Measurements from ENCODE around the gene CYB5B. TPM values are rescaled to one million over a fixed set of nuclear protein-coding genes. Genes with fewer than 3 reads are reported as not detected.
"Not testable (repeated sequence)": the region's sequence is repeated elsewhere in the genome, so short reads cannot be mapped to it uniquely, and the experiment has no call there.

The CYB5B gene
- total RNA-seq, 1 donor from 2014 or later: 27.1 TPM

DNA sequence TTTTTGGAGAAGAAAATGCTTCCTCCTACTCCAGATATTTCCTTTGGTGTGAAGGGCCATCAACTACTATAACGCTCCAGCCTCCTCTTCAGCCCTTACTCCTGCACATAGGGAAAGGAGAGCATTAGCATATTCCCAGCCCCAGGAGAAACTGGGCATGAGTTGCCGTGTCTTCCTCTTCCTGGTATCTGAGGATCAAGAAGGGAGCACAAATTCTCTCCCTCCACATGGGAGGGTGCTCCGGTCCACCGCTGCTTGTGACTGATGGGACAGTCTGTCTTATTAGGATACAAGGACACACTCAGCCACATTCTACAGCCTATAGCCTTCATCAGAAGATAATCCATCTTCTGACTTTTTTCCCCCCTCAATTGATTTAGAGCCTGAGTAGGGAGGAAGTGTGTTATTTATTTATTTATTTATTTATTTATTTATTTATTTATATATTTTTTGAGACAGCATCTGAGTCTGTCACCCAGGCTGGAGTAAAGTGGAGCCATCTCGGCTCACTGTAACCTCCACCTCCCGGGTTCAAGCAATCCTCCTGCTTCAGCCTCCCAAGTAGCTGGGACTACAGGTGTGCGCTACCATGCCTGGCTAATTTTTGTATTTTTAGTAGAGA is 16.6 kb upstream of the CYB5B start:
- DNase-seq (ENCODE audit: low spot score) (no peak), ATAC-seq (no peak)

DNA sequence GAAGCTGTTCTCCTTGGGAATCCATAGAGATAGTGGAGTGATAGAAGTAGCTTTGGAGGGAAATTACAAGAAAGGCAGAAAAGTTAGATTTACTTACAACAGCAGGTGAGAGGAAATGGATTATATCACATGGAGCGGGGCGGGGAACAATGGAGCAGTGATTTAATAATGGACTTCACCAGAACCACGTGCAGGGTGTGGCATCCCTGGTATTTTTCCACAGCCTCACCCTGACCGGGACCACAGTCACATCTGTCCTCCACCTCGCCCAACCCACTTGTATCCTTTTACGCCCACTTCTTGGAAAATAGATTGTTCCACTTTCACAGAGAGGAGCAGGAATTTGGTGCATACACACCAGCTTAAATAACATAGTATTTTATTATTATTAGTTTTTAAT is 15.9 kb upstream of the CYB5B start:
- ATAC-seq (no peak), DNase-seq (ENCODE audit: low spot score) (no peak)

DNA sequence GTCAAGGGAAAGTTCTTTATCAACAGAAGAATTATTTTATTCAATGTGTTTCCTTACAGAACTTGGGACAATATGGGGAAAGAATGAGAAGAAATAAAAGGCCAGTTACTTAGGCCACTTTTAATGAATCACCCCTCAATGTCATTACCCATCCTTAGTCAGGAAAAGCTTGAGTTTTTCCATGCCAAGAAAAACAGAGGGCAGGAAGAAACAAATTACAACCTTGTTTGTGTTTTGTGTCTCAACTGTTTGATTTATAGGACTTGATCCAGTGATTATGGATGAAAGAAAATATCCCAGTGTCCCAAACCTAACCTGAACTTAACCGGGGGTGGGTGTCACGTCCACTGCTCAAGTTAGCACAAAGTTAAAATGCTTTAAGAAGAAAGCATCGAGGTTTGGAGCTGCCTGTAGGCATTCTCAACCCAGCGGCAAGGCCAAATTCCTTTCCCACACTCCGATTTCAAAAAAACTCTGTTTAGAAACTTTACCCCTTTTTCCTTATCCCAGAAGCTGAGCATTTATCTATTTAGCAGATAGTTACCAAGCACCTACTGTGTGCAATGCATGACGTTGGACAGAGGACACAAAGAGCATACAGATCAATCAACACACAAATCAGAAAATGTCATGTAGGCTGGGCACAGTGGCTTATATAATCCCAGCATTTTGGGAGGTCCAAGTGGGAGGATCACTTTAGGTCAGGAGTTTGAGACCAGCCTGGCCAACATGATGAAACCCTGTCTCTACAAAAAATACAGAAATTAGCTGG is 14.0 kb upstream of the CYB5B start:
- ATAC-seq (no peak), DNase-seq (ENCODE audit: low spot score) (no peak)

DNA sequence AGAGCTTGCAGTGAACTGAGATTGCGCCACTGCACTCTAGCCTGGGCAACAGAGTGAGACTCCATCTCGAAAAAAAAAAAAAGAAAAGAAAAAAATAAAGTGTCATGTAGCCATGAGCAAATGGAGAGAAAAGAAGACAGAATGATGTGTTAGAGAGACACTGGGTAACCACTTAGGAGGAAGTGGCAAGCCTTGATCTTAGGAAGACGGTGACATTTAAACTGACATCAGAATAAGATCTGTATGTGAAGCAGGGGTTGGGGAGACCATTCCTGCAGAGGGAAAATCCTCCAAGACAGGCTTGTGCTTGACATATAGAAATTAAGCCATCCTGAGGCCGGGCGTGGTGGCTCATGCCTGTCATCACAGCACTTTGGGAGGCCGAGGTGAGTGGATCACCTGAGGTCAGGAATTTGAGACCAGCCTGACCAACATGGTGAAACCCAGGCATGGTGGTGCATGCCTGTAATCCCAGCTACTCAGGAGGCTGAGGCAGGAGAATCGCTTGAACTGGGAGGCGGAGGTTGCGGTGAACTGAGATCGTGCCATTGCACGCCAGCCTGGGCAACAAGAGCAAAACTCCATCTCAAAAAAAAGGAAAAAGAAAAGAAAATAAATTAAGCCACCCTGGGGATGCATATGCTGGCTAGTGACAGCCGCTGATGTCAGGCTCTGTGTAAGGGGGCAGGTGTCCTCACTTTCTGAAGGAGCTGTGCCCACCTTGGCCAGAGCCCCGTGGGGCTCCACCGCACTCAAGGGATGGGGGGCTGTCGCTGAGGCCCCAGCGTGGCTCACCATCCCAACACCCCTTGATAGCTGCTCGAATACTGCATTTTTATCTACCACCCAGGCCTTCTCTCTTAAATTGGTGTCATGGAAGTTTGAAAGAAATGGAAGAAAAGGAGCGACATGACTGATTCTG is 13.1 kb upstream of the CYB5B start:
- ATAC-seq (no peak), DNase-seq (ENCODE audit: low spot score) (no peak)

DNA sequence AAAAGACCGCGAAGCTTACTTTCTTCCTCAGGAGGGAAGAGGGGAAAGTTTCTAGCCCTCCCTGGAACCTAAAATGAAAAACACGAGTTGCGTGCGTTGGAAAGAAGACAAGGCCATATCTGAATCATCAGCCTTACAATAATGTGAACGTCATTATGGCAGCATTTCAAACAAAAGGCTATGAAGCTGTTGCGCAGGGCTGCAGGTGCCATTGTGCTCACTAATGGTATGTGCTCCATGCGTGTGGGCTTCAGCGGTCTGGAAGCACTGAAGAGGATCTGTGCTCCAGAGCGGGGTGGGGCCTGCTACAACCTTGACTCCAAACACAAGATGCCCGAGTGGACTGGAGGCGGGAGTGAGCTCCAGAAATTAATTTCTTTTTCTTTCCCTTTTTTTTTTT is 12.1 kb upstream of the CYB5B start:
- no peak for DNase-seq (ENCODE audit: low spot score)
- no peak for ATAC-seq

DNA sequence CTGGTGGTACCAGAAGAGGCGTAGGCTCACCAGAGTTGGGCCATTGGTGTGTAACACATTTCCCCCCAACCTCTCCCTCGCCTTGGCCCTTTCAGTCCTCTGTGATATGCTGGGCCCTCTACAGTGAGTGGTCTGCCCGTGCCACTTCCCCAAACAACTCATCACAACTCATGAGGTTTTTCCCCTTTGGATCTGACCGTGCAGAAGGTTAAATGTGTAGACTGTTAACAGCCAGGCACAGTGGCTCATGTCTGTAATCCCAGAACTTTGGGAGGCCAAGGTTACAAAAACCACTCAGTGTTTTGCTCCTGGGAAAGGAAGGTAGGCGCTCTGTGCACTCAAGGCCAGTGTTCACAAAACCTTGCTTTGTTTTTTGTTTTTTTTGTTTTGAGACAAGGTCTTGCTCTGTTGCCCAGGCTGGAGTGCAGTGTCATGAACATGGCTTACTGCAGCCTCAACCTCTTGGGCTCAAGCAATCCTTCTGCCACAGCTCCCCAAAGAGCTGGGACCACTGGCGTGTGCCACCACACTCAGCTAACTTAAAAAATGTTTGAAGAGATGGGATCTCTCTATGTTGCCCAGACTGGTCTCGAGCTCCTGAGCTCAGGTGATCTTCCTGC is 11.3 kb upstream of the CYB5B start:
- no peak for DNase-seq (ENCODE audit: low spot score)
- ATAC-seq: no peak

DNA sequence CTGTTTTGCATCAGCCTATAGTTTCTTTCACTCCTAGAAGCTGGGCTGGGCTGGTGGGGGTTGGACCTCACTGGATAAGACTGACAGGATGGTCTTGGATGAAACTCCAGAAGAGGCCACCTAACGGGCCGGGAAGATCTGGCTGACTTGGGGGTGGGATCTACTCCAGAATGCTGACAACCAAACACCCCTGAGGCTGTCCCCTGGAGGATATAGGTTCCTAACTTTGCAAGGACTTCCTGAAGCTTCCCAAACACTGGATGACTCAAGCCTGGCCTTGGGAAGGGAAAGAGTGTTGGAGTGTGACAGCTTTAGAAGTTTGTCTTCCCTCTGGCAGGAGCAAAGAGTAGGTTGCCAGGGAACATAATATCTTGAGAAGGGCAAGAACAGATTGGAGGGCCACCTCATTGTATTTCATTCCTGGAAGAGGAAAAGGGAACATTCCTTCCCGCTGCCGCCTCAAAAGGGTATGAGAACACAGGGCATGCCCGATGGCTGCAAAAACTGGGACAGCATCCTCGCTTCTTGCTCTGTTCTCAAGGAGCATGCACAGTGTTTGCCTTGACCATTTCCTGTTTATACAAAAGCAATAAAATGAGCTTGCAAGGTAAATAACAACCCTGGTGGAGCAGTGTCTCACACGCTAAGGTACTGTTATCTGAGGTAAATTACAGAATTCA is 6.8 kb upstream of the CYB5B start:
- ATAC-seq: no peak
- DNase-seq (ENCODE audit: low spot score): no peak

DNA sequence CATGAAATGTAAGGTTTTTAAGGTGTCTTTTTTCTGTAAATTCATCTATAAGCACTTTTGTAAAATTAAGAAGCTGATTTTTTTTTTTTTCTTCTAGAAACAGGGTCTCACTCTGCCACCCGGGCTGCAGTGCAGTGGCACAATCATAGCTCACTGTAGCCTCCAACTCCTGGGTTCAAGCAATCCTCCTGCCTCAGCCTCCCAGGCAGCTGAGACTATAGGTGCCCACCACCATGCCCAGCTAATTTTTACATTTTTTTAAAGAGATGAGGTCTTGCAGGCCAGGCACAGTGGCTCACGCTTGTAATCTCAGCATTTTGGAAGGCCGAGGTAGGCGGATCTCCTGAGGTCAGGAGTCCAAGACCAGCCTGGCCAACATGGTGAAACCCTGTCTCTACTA is 4.5 kb upstream of the CYB5B start:
- DNase-seq (ENCODE audit: low spot score) (no peak), ATAC-seq (no peak)

DNA sequence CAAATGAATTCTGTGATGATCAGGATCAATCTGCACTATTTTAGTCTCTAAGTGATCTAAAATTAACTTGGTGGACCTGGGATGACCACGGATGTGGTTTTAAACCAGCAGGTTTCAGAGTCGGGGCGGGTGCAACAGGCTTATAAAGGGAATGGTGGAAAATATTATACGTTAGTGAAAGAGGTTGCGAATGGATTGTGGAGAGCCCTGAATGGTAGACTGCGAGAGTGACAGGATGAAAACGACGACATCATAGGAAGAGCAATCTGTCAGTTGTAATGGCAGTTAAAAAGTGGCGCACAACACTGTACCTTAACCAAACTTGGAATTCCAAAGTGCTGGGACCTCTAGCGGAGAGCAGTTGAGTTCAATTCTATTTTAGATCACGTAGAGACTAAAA is 1.2 kb upstream of the CYB5B start:
- DNase-seq (ENCODE audit: low spot score) (no peak), ATAC-seq (no peak)

DNA sequence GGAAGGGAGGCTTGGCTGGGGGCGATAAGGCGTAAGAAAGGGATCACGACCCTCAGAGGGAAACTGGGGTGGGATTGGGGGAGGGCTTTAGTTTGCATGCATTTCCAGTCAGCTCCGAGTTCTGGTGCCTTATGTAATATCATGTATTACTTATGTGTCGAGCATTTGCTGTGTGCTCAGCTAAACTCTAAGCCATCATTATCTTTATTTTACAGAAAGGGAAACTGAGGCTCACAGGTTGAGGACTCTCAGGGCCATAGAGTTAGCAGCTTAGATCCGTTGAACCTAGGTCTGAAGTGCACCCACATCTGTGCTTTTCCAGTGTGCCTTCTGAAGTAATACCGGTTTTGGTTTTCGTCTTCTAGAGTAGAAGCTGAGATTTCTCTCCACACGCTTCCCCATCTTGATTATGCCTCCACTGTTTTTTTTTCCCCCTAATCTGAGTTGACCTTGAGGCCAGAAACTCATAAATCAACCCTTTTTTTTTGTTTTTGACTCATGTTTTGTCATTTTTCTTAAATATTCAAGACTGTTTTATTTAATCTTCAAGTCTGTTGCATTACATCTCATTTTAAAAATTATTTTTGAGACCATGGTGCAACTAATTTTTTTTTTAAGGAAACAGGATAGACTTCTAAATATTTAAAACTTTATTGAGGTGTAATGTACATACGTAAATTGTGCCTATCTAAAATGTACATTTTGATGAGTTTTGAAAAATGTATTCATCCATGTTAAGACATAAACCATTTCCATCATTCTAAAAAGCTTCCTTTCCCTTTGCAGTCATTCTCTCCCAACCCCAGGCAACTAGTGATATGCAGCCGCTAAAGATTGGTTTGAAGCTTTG is 741 bp downstream of the CYB5B start:
- DNase-seq (ENCODE audit: low spot score) (no peak), ATAC-seq (peak; percentile 17)

DNA sequence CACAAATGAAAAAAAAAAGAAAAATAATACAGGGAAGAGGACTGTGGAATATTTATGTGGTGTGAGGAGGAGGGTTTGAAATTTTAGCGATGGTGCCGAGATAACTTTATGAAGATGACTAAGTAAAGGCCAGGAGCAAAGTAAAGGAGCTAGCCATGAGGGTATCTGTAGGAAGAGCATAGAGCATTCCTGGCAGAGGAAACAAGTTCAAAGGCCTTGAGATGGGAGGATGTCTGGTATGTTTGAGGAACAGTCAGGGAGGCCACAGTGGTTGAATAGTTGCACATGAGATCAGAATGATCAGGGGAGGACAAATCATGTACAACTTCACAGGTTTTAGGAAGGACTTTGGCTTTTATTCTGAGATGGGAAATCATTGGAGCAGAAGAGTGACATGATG is 4.2 kb downstream of the CYB5B start:
- ATAC-seq (no peak), DNase-seq (ENCODE audit: low spot score) (no peak)

DNA sequence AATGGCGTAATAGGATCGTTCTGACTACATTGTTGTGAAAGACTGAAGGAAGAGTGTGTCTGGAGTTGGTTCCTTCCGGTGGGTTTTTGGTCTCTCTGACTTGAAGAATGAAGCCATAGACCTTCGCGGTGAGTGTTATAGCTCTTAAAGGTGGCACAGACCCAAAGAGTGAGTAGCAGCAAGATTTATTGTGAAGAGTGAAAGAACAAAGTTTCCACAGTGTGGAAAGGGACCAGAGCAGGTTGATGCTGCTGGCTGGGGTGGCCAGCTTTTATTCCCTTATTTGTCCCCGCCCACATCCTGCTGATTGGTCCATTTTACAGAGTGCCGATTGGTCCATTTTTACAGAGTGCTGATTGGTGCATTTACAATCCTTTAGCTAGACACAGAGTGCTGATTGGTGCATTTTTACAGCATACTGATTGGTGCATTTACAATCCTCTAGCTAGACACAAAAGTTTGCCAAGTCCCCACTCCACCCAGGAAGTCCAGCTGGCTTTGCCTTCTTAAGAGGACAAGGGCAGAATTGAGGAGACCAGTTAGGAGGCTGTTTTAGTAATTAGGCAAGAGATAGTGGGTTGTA is 4.7 kb downstream of the CYB5B start:
- ATAC-seq; DNase-seq (ENCODE audit: low spot score): not testable (repeated sequence)

DNA sequence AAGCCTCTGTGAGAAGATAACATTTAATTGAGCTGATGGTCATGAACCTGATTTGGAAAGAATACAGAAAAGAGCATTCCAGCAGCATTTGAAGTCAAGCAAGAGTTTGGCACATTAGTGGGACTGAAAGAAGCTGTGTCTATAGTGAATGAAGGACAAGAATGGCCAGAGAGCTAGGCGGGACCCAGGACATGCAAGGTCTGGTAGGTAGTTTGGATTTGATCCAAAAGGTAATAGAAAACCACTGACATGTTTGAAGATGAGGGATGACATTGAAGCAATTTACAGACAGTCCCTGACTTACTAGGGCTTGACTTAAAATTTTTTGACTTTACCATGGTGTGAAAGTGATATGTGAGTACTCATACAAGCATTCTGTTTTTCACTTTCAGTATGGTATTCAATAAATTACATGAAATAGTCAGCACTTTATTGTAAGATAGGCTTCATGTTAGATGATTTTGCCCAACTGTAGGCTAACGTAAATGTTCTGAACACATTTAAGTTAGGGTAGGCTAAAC is 7.6 kb downstream of the CYB5B start:
- ATAC-seq: no peak
- DNase-seq (ENCODE audit: low spot score): no peak

DNA sequence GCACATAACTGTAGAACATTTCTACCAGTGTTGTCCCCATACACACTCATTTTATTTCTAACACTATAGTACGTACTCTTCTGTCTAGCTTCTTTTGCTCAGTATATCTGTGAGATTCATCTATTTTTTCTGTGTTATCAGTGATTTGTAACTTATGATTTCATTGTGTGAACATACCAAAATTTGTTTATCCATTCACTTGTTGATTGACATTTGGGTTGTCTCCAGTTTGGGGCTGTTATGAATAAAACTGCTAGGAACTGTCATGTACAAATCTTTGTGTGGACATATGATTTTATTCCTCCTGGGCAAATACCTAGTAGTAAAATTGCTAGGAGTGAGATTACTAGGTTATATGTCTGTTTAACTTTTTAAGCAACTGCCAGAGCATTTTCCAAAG is 9.6 kb downstream of the CYB5B start:
- ATAC-seq (no peak), DNase-seq (ENCODE audit: low spot score) (no peak)

DNA sequence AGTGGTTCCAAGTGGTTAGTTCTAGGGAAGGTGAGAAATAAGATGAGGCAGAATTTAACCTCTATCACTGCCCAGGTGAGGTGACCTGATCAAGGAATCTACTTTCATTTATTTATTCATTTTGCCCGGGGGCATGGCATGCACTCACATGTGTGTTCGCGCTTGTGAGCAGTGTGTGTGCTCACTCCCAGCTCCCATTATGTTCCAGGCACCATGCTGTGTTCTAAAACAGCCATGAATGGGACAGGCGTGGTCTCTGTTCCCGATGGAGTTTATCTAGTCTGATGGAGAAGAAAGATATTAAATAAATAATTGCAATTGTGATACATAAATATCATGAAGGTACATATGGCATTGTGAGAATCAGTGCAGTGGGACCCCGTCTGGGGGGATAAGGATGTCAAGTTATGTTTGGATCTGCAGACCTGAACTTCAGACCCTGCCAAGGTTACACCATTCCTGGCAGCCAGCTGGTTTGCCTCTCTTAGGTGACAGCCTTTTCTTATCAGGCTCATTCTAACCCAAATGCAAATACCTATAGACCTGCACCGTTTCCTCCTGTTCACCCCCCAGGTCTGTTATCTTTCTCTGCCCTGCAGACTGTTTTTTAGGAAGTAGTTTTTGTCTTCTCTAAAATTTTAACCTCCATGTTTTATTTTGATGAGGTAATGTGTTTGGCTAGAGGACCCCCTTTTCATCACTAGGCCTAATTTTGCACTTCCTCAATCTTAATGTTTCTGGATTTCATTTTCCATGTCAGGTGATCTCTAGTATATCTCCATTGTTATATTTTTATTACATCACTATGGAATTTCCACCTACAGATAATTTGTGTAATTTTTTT is 11.8 kb downstream of the CYB5B start:
- ATAC-seq: peak; percentile 78
- no peak for DNase-seq (ENCODE audit: low spot score)

DNA sequence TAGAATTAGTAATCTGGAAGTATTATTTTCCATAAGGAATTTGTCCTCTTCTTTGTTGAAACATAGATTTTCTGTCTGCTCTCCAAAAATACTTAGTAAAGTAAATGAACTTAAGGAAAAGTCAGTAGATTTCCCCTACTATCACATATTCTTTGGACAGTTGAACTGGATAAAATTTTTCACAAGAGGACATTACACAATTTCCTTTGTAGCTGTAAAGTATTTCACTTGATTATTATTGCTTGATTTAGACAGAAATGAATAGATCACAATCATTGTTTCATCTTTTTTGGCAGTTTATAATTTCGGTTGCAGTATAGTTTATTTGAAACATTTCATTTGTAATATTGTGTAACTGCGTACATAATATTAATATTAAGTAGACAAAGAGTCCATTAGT is 12.5 kb downstream of the CYB5B start:
- ATAC-seq (no peak), DNase-seq (ENCODE audit: low spot score) (no peak)

DNA sequence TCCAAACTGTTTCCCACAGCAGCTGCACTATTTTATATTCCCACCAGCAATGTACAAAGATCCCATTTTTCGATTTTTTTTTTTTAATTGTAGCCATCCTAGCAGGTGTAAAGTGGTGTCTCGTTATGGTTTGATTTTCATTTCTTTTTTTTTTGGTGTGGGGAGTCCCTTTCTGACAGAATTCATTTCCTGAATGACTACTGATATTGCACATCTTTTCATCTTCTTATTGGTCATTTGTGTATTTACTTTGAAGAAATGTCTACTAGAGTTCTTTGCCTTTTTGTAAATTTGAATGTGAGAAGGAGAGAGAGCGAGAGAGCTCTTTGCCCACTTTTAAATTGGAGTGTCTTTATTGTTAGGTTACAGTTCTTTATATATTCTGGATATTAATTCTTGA is 14.0 kb downstream of the CYB5B start:
- no peak for ATAC-seq

DNA sequence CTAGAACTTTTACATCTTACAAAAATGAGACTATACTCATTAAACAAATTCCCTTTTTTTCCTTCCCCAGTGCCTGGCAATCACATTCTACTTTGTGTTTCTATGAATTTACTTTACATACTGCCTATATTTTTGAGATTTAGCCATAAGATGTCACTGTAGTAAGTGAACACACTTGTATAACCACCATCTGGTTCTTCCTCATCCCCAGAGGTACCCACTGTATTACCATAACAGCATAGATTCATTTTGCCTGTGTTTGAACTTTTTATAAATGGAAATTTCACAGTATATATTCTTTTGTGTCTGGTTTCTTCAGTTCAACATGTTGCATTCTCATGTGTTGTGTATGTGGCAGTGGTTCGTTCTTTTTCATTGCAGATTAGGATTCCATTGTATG is 15.8 kb downstream of the CYB5B start:
- ATAC-seq: no peak
- no peak for DNase-seq (ENCODE audit: low spot score)

More for the DNA sequence above, 14.0 kb downstream of the CYB5B start:
- DNase-seq (ENCODE audit: low spot score): no peak
